ENCODE data around the gene TSPAN13.

The TSPAN13 gene

DNA sequence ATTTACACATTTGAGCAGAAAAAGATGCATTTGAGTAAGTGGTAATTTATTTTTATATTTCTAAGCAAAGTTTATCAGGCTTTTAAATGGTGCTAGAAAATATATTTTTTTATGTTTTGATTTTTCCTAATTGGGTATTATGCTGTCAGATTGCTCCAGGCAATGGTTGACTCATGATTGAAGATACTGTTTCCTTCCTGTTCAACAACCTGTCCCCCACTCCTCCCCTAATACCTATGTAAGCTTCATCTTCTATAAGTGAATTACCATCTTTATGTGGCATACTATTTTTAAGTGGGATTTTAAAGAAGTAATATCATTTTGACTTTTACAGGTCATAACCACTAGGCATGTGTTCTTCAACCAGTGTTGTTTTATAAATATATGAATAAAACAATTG is 21.4 kb downstream of the TSPAN13 start:
- no peak for DNase-seq (ENCODE audit: low spot score)

- no peak for DNase-seq (ENCODE audit: low spot score)
These were observed 22.5 kb downstream of the TSPAN13 start for GRCh38 chr7:16776053-16776452.

- no peak for DNase-seq (ENCODE audit: low spot score)
These were observed 24.9 kb downstream of the TSPAN13 start for GRCh38 chr7:16778476-16778875.

DNA sequence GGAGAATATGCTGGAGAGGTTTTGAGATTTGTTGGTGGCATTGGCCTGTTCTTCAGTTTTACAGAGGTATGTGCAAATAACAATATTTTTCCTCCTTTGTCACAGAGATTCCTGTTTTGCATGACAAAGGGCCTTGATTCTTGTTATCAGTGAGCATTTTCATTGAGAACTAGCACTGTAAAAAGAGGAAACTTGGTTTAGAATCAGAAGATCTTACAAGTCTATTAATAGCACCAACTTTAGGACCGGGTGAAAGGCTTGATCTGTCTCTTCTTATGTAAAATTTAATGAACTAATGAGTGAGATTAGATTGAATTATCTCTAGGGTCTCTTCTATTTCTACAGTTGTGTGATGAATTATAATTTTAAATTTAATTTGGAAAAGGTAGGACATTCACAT is 25.5 kb downstream of the TSPAN13 start:
- no peak for DNase-seq (ENCODE audit: low spot score)

GRCh38 chr7:16780596-16780995 is 27.0 kb downstream of the TSPAN13 start:
- DNase-seq (ENCODE audit: low spot score) = no peak

- no peak for DNase-seq (ENCODE audit: low spot score)
These were observed 31.8 kb downstream of the TSPAN13 start for GRCh38 chr7:16785321-16785720.

- DNase-seq (ENCODE audit: low spot score) = no peak
These were observed 32.3 kb downstream of the TSPAN13 start for GRCh38 chr7:16785846-16786245.

DNA sequence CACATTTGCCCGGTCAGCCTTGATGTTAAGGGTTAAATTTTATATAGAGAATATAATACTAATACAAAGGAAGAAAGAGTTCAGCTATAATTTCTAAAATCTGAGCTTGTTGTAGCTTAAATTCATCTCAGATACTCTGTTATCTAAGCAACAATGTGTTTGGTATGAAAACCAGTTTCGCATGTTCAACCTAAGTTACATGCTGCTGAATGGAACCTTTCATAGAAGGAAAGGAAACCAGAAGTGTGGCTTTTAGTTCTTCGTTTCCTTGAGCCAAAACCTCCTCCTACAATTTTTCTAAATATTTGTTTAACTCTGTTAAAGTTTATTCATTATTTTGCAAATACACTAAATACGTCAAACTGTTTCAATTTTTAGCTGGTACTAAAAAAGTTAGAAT is 32.7 kb downstream of the TSPAN13 start:
- DNase-seq (ENCODE audit: low spot score) = no peak

GRCh38 chr7:16787127-16787526 is 33.6 kb downstream of the TSPAN13 start:
- no peak for DNase-seq (ENCODE audit: low spot score)

GRCh38 chr7:16791071-16791470 is 37.5 kb downstream of the TSPAN13 start:
- no peak for DNase-seq (ENCODE audit: low spot score)

- no peak for DNase-seq (ENCODE audit: low spot score)
These were observed 38.5 kb downstream of the TSPAN13 start for GRCh38 chr7:16791905-16792698.

- DNase-seq (ENCODE audit: low spot score) = no peak
These were observed 41.4 kb downstream of the TSPAN13 start for GRCh38 chr7:16794986-16795385.

DNA sequence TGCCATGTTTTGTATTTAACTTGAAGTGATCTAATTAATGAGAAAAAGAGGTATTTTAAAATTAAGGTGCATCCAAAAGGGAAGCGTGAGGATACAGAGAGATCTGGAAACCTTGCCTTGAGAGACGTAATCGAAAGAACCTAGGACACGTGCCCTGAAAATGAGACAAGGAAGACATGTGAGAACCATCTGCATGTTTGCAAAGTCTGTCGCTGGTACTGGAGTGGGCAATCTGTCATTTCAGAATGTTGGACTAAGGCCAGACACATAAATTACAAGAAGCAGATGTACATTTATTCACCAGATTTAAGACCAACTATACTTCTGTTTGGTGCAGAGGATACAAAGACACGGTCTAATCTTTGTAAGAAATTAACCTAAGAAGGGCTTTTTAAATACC is 42.1 kb downstream of the TSPAN13 start:
- no peak for DNase-seq (ENCODE audit: low spot score)

DNA sequence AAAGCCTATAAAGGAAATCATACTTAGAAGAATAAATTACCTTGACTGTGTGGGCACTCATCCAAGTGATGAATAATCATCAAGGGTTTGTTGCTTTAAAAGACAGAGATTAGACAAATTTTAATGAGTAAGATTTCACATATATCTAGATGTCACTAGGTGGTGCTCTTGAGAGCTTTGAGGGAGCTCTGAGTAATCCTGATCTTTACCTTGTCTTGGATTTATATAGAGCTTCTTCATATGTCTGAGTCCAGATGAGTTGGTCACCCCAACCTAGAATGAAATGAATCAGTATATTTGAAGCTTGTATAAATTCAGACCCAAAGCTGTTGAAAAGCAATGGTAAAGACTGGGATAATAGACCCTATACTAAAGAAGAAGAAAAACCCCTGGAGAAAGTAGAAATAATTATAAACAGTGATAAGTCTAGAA is 47.6 kb downstream of the TSPAN13 start:
- peak; percentile 85 for DNase-seq (ENCODE audit: low spot score)

DNA sequence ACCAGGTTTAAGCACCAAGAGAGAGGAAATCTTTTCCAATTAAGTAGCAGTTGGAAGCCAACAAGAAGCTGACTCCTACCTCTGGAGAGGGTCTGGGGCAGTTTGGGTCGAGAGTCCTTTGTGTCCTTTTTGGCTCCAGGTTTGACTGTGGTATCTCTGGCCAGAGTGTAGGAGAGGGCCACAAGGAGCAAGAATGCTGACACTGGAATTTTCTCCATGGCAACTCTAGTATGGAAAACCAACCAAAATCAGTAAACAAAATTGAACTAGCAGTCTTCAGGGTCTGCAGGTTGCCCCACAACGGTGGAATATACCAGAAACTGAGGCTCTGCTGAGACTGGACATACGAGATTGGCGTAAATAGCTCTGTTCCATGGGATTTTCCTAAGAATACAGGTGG is 48.0 kb downstream of the TSPAN13 start:
- no peak for DNase-seq (ENCODE audit: low spot score)

DNA sequence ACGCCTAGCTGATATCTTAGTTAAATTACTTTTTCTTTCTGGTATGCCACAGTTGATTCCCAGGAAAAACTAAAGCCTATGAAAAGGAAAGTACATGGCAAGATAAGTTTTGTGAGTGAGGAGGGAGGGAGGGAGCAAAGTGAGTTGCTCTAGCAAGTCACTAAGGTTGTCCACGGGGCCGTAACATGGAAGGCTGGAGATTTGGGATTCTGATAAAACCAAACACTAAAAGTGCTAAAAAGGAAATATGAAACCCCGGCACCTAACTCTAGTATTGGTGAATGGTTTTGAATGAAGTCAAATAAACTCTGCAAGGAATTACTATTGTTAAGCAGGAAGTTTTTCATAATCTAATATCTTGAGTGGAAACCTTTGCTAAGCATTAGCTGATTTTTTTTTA is 49.6 kb downstream of the TSPAN13 start:
- no peak for DNase-seq (ENCODE audit: low spot score)

GRCh38 chr7:16803881-16804673 is 50.5 kb downstream of the TSPAN13 start:
- peak; percentile 41 for DNase-seq (ENCODE audit: low spot score)

DNA sequence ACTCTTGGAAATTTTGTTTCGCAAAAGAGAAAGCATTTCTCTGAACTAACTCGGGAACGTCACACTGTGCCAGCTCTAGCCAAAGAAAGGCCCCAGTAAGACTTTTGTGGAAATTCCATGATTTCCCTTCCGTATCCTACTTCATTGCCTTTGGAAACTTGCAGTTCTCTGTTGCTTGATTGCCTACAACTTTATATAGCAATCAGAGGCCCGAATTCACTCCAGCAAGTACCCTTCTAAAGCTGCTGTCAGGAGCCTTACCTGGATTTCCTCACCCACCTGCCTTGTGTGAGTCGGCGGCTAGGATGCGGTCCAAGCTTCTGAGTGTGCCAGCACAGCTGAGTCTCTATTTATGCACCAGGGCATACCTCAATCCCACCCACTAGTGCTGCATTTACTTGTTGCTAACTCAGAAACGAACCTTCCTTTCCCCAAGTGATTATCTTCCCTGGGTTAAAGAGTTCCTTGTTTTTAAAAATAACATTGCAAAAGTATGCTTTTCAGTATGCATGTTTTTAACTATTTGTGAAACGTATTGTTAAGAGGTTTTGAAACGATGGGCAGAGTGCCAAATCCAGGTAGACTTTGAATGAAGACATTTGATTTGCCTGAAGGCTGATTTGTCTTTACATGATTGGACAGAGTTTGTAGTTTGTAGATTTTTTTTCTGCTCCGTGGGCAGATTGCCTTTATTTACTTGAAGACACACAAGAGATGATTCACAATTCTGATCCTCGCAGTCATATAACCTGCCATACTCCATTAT is 51.3 kb downstream of the TSPAN13 start, which contains the start of gene AGR2:
Gene AGR2 (minus strand): TSS at position 326 of the 766 bp plus-strand sequence. CDS start 3,203 bp downstream, outside the sequence.
- DNase-seq (ENCODE audit: low spot score) = peak; percentile 41

GRCh38 chr7:16805441-16805840 is 51.9 kb downstream of the TSPAN13 start:
- DNase-seq (ENCODE audit: low spot score) = no peak

- no peak for DNase-seq (ENCODE audit: low spot score)
These were observed 56.6 kb downstream of the TSPAN13 start for GRCh38 chr7:16810112-16810511.

DNA sequence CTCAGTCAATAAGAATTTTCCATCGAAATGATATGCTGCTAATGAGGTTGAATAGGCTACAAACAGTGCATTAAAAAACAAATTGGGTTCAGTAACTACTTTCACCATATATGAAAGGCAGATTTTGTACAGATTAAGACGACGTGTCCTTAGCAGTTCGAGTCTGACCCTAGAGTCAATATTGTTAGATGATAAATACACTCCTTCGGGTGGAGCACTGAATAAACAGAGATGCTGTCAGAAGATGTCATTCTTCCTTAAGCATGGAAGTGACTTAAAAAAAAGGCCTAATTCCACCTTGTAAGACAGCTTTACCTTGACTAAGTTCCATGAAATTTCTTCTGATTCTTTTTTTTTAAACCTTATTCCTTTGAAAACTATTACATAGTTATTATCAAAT is 57.0 kb downstream of the TSPAN13 start:
- no peak for DNase-seq (ENCODE audit: low spot score)

DNA sequence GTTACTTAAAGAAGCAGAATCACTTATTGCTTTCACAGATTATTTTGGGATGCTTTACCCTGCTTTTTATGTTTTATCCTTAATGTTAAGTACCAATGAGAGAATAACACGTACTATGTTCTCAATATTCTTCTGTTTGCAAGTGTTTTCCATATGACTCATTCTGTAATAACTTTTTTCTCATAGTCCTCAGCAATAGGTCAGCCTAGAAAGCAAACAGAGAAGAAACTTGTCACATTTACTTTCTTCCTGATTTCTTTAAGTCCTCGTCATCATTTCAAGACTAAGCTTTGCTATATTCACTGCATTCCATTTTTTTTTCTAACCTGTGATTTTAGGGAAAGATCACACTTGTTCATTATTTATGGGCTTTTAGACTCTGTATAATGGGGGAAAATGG is 58.0 kb downstream of the TSPAN13 start:
- peak; percentile 47 for DNase-seq (ENCODE audit: low spot score)
